Measurements from ENCODE around the gene NEURL3. TPM values are rescaled to one million over a fixed set of nuclear protein-coding genes. Genes with fewer than 3 reads are reported as not detected.
"Not testable (repeated sequence)": the region's sequence is repeated elsewhere in the genome, so short reads cannot be mapped to it uniquely, and the experiment has no call there.

Gene NEURL3
- under 1 TPM in 2 of 3 donors, not detected in 1; 0.26 to 0.38 TPM for total RNA-seq

DNA sequence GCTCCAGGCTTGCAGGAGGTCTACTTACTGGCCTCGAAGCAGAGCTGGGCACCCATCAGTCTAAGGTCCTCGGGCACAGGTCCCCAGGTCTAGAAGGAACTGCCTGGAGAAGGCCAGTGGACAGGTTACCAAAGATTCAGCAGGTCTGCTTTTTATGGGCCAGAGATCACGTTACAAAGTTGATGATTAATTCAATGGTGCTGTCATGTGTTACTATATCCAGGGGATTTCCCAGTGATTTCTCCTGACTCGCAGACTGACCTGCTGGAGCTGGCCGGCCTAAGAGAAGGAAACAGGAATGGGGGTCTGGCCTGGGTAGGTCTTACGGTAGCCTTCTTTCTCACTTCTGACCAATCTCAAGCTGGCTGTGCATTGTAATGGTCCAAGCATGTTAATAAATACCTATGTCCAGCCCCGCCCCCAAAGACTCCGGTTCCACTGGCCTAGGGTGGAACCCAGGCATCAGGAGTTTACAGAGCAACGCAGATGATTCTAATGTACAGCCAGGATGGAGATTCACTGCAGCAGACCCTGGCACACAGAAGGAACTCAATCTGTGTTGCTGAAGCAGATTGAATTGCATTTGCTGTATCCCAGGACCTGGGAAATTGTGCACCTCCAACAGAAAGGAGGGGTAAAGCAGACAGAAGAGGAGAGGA is at the start of gene NEURL3:
Gene NEURL3 (minus strand): TSS at position 127 of the 659 bp plus-strand sequence. CDS start 71 bp downstream, at position 56.
- no peak within 1 kb of the TSS for H3K4me3 Mint-ChIP-seq
- H3K4me1 Mint-ChIP-seq (ENCODE audit: low read depth), result peaks cover 29% of the 10 kb centered on the region
- ATAC-seq (no peak), DNase-seq (no peak)
- H3K27me3 Mint-ChIP-seq (ENCODE audit: low read depth), result peaks cover 6% of the 10 kb centered on the region
- no peaks in the 10 kb centered on the region for H3K9me3 Mint-ChIP-seq
- no peaks in the 10 kb centered on the region for H3K36me3 Mint-ChIP-seq (ENCODE audit: insufficient read depth)

- Mint-ChIP-seq H3K4me3 (peak overlapping the region; percentile 24), H3K4me1 (ENCODE audit: low read depth) (peaks cover 23% of the 10 kb centered on the region), H3K27me3 (ENCODE audit: low read depth) (no peaks in the 10 kb centered on the region), H3K9me3 (no peaks in the 10 kb centered on the region), H3K36me3 (ENCODE audit: insufficient read depth) (peaks cover 10% of the 10 kb centered on the region)
- peak; percentile 36 to 44 for ATAC-seq
- peak; percentile 64 for DNase-seq
Measured at GRCh38 chr2:96554293-96555145, 49.4 kb upstream of the NEURL3 start.

GRCh38 chr2:96553957-96554292 is 48.8 kb upstream of the NEURL3 start:
- H3K4me3 Mint-ChIP-seq, result peak overlapping the region; percentile 24
- H3K4me1 Mint-ChIP-seq (ENCODE audit: low read depth), result peaks cover 23% of the 10 kb centered on the region
- not testable (repeated sequence) for ATAC-seq; DNase-seq; H3K9me3 Mint-ChIP-seq; H3K27me3 Mint-ChIP-seq (ENCODE audit: low read depth)
- peaks cover 10% of the 10 kb centered on the region for H3K36me3 Mint-ChIP-seq (ENCODE audit: insufficient read depth)

DNA sequence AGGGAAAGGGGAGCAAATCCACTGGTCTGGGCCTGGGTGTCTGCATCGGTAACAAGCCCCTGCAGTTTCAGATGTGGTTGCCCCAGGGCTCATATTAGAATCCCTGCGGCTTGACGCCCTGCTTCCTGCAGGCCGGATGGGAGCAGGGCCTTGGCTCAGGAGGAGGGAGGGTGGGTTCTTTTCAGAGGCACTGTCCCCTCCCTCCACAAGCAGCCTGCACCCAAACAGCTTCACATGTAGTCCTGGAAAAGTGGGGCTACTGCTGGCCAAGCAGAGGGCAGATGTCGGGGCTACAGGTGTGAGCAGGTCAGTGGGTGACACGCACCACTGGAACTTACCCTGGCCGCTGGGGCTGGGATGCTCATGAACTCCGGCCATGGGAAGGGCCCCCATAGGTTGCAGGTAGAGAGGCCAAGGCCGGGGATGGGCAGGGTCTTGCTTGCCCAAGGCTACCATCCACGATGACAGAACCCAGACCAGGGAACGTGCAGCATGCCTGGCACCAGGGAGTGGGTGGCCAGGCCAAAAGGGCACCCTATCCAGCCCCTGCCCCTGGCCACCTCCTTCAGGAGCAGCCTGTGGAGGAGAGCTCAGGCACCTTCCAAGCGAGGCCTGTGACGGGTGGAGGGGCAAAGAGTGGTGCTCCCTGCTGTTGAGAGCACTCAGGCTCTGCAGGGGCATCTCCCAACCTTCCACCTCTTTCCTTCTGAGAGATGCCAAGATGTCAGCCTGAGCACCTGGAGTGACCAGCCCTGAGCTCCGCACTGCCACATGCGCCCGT is 48.2 kb upstream of the NEURL3 start:
- Mint-ChIP-seq H3K27me3 (ENCODE audit: low read depth) (no peaks in the 10 kb centered on the region), H3K9me3 (no peaks in the 10 kb centered on the region), H3K36me3 (ENCODE audit: insufficient read depth) (peaks cover 10% of the 10 kb centered on the region), H3K4me1 (ENCODE audit: low read depth) (peaks cover 23% of the 10 kb centered on the region), H3K4me3 (peak overlapping the region; percentile 24)
- DNase-seq (no peak), ATAC-seq (no peak)

GRCh38 chr2:96552315-96553175 is 47.4 kb upstream of the NEURL3 start:
- DNase-seq (no peak), ATAC-seq (no peak)
- H3K4me3 Mint-ChIP-seq, result no peak overlapping the region
- H3K27me3 Mint-ChIP-seq (ENCODE audit: low read depth), result no peaks in the 10 kb centered on the region
- H3K36me3 Mint-ChIP-seq (ENCODE audit: insufficient read depth), result peaks cover 15% of the 10 kb centered on the region
- H3K4me1 Mint-ChIP-seq (ENCODE audit: low read depth), result peaks cover 24% of the 10 kb centered on the region
- no peaks in the 10 kb centered on the region for H3K9me3 Mint-ChIP-seq

DNA sequence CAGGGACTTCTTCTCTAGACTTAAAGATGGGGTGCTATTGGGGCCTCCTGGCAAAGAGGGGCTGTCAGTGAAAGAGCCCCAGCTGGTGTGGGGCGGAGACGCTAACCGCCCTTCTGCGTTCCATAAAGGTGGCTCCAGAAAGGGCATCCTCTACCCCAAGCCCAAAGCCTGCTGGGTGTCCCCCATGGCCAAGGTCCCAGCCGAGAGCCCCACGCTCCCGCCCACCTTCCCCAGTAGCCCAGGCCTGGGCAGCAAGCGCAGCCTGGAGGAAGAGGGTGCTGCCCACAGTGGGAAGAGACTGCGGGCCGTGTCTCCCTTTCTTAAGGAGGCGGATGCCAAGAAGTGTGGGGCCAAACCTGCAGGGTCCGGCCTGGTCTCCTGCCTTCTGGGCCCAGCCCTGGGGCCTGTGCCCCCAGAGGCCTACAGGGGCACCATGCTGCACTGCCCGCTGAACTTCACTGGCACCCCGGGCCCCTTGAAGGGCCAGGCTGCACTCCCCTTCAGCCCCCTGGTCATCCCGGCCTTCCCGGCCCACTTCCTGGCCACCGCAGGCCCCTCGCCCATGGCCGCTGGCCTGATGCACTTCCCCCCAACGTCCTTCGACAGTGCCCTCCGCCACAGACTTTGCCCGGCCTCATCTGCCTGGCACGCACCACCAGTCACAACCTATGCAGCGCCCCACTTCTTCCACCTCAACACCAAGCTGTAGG is 46.6 kb upstream of the NEURL3 start:
- peaks cover 20% of the 10 kb centered on the region for H3K36me3 Mint-ChIP-seq (ENCODE audit: insufficient read depth)
- H3K27me3 Mint-ChIP-seq (ENCODE audit: low read depth), result no peaks in the 10 kb centered on the region
- no peaks in the 10 kb centered on the region for H3K9me3 Mint-ChIP-seq
- peaks cover 23% of the 10 kb centered on the region for H3K4me1 Mint-ChIP-seq (ENCODE audit: low read depth)
- DNase-seq (no peak), ATAC-seq (no peak)
- H3K4me3 Mint-ChIP-seq, result no peak overlapping the region

DNA sequence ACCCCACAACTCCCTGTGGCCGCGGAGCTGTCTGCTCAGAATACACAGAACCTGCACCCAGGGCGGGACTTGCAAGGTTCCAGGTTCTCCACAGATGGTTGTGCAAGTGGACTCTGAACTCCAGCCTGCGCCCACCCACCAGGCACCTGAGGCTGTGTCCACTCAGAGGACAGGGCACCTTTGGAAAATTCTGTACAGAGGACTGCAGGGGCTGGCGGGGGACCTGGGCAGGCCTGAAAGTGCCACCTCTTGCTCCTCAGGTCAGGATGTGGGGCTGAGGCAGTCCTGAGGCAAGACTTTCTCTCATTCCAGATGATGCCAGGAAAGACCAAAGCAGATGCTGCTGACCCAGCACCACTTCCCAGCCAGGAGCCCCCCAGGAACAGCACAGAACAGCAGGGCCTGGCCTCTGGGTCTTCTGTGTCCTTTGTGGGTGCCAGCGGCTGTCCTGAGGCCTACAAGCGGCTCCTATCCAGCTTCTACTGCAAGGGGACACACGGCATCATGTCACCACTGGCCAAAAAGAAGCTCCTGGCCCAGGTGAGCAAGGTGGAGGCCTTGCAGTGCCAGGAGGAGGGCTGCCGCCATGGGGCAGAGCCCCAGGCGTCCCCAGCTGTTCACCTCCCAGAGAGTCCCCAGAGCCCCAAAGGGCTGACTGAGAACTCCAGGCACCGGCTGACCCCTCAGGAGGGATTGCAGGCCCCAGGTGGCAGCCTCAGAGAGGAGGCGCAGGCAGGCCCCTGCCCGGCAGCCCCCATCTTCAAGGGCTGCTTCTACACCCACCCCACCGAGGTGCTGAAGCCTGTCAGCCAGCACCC is 45.8 kb upstream of the NEURL3 start:
- no peak overlapping the region for H3K4me3 Mint-ChIP-seq
- H3K9me3 Mint-ChIP-seq, result no peaks in the 10 kb centered on the region
- H3K36me3 Mint-ChIP-seq (ENCODE audit: insufficient read depth), result peaks cover 23% of the 10 kb centered on the region
- H3K4me1 Mint-ChIP-seq (ENCODE audit: low read depth), result peaks cover 27% of the 10 kb centered on the region
- no peak for ATAC-seq
- H3K27me3 Mint-ChIP-seq (ENCODE audit: low read depth), result no peaks in the 10 kb centered on the region
- no peak for DNase-seq

DNA sequence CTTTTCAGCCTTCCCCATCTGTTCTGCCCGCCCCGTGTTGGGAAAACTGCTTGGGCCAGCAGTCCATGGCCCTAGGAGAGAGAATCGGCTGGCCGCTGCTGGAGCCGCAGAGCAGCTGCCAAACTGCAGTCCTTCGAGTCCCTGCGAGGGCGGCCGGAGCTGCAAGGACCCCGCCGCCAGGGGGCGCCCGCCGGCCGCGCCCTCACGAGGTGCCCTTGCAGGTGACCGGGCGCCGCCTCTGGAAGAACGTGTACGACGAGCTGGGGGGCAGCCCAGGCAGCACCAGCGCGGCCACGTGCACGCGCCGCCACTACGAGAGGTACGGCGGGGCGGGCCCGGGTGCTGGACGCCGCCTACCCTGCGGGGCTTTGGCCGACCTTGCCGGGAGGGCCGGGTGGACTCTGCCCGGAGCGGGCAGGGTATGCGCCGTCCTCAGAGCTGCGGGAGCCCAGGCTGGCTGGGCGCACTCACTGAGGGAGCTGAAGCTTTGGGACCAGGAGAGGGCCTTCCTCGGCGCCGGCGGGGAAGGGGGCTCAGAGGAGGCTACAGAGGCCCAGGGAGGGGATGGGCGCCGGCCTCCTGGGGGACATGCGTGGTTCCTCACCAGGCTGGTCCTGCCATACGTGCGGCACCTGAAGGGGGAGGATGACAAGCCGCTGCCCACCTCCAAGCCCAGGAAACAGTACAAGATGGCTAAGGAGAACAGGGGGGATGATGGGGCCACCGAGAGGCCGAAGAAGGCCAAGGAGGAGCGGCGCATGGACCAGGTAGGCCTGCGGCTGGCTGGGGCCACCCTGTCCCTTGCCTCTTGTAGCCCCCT is 45.0 kb upstream of the NEURL3 start:
- Mint-ChIP-seq H3K4me1 (ENCODE audit: low read depth) (peaks cover 35% of the 10 kb centered on the region), H3K4me3 (no peak overlapping the region), H3K36me3 (ENCODE audit: insufficient read depth) (peaks cover 26% of the 10 kb centered on the region), H3K9me3 (no peaks in the 10 kb centered on the region), H3K27me3 (ENCODE audit: low read depth) (no peaks in the 10 kb centered on the region)
- ATAC-seq (no peak), DNase-seq (no peak)

DNA sequence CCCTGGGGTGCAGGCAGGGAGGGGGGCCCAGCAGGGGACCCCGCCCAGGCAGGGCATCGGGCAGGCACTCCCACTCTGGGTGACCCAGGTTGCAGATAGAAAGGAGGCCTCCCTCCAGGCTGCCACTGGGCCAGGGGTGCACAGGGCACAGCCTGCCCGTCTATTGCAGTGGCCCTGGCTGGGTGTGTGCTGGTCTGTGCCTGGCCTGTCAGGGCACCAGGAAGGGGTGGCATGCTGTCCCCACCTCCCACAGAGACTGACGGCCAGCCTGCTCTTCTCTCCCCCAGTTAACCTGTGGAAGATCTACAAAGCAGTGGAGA is 44.3 kb upstream of the NEURL3 start:
- Mint-ChIP-seq H3K27me3 (ENCODE audit: low read depth) (no peaks in the 10 kb centered on the region), H3K36me3 (ENCODE audit: insufficient read depth) (peaks cover 31% of the 10 kb centered on the region), H3K9me3 (no peaks in the 10 kb centered on the region), H3K4me3 (no peak overlapping the region), H3K4me1 (ENCODE audit: low read depth) (peaks cover 42% of the 10 kb centered on the region)
- DNase-seq (no peak), ATAC-seq (no peak)

- Mint-ChIP-seq H3K4me1 (ENCODE audit: low read depth) (peaks cover 45% of the 10 kb centered on the region), H3K36me3 (ENCODE audit: insufficient read depth) (peaks cover 37% of the 10 kb centered on the region), H3K27me3 (ENCODE audit: low read depth) (no peaks in the 10 kb centered on the region), H3K4me3 (no peak overlapping the region), H3K9me3 (no peaks in the 10 kb centered on the region)
- no peak for ATAC-seq
- DNase-seq, result no peak
Measured at GRCh38 chr2:96548558-96549465, 43.7 kb upstream of the NEURL3 start.

DNA sequence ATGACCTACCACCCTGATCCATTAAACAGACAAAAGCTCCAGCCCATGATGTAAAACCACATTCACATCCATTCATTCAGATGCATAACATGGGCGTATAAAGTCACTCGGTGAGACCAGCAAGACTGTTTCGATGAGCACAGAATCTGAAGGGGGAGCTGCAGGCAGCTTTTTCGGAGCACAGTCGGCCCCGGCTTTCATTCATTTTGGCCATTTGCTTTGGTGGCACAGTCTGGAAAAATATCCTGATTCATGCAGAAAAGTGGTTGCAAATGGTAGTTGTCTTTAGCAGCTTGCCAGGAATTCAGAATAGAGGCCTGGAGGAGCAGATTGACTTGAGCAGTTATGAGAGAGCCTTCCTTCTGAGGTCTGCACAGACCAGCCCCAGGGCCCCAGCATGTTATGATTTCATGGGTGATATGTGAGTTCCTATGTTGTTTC is 42.6 kb upstream of the NEURL3 start:
- no peak for ATAC-seq
- H3K4me1 Mint-ChIP-seq (ENCODE audit: low read depth), result peaks cover 46% of the 10 kb centered on the region
- peaks cover 40% of the 10 kb centered on the region for H3K36me3 Mint-ChIP-seq (ENCODE audit: insufficient read depth)
- H3K9me3 Mint-ChIP-seq, result no peaks in the 10 kb centered on the region
- DNase-seq, result no peak
- H3K4me3 Mint-ChIP-seq, result no peak overlapping the region
- no peaks in the 10 kb centered on the region for H3K27me3 Mint-ChIP-seq (ENCODE audit: low read depth)

All from activated T-cell treated with anti-CD3 and anti-CD28 coated beads, Interleukin-2, amount 50 U/mL, for 4 hours (primary cell).